ENCODE results near the gene PHKA2.
"Not testable (repeated sequence)": the region's sequence is repeated elsewhere in the genome, so short reads cannot be mapped to it uniquely, and the experiment has no call there.

The PHKA2 gene

DNA sequence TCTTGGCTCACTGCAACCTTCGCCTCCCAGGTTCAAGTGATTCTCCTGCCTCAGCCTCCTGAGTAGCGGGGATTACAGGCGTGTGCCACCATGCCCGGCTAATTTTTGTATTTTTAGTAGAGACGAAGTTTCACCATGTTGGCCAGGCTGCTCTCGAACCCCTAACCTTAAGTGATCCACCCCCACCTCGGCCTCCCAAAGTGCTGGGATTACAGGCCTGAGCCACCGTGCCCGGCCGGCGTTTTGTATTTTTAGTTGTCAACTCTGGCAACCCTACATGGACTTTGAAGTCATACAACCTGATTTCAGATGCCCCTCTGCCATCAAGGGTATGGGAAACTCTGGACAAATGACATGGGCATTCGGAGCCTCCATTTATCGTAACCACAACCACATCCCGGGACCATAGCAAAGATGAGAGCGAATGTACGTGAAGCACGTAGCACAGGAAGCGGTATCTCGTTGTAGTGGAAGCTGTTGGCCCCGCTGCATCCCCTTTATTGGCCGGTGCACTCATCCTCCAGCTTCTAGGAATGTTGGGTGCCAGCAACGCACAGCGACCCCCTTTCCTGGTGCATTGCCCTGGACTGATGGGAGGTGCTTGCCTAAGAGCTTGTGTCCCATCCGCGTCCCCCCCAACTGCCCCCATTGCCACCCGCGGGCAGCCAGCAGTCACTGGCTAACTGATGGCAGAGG, 109.2 kb downstream of the PHKA2 start:
- peak in 1 of 10 donors; percentile 59 for DNase-seq
- intact Hi-C loops (cut with DNase I), result no loop called here

DNA sequence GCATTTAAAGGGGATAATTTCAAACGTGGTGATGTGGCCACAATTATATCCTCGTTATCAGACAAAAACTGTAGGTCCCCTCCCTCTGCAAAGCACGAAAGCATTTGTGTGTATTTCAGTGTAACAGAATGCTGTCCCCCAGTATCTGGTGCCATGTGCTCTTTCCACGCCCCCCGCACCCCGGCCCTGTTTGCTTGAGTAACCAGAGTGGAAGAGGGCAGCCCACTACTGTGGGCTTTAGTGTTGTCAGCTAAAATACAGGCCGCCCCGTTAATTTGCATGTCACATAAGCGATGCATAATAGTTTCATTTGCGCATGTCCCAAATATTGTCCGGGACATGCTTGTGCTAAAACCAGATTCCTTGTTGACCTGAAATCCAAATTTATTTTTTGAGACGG, 110.1 kb downstream of the PHKA2 start:
- DNase-seq, result peak in 1 of 10 donors; percentile 41
- intact Hi-C loops (cut with DNase I), result no loop called here

GRCh38 chrX:18873189-18873791, 110.6 kb downstream of the PHKA2 start:
- DNase-seq, result peak in 7 of 10 donors; percentile 31 to 91 (median 71)
- intact Hi-C loops (cut with DNase I), result no loop called here

DNA sequence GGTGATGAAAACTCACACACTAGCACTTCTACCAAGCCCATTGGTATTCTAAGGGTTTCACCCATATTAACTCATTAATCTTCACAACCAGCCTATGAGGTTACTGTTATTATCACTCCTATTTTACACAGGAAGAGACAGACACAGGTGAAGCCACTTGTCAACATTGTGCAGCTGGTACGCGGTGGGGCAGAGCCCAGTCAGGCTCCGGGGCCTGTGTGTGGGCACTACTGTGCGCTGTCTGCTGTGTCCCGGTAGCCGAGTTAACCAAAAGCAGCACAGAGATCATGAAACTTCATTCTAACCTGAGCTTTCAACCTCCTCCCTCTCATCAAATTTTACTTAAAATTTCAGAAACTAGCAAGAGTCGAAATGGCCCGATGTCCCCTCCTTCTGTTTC, 111.3 kb downstream of the PHKA2 start:
- DNase-seq, result no peak
- intact Hi-C loops (cut with DNase I), result no loop called here

GRCh38 chrX:18871970-18872369, 111.9 kb downstream of the PHKA2 start:
- no peak for DNase-seq
- intact Hi-C loops (cut with DNase I), result no loop called here

GRCh38 chrX:18871161-18871890, 112.6 kb downstream of the PHKA2 start:
- DNase-seq, result no peak
- intact Hi-C loops (cut with DNase I), result no loop called here

- no peak for DNase-seq
- intact Hi-C loops (cut with DNase I), result no loop called here
These were observed 119.5 kb downstream of the PHKA2 start for GRCh38 chrX:18864390-18864920.

DNA sequence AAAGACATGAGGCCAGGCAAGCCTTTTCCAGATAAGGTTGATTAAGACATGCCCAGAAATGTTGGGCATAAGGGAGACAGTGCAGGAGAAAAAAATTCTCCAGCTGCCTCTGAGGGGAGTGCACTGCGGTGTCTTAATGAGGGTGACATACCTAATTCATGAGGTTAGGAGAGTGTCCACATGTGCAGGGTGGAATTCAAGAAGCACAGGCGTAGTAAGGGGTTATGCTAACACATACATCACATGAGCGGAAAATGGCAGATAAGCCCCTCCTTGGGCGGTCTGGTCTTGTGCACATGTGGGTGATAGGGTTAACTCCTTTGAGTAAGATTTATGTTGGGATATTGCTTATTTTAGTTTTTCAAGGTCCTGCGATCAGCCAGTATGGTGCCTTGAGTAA, 122.4 kb downstream of the PHKA2 start:
- intact Hi-C loops (cut with DNase I), result no loop called here
- DNase-seq, result no peak

DNA sequence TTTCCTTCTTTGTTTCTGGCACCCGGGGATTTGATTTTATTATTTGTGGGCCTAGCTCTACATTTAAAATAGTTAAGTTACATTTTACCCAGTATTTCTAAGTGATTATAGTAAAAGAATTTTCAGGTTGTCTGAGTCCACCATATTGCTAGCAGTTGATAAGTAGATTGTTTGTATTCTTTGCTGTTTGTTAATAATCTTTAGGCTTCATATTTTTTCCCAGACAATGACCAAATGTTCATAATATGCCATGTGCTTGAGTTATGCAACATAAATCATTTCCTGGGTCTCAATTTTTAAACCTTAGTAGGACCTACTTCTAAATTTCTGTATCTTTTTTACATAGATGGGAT, 127.3 kb downstream of the PHKA2 start:
- intact Hi-C loops (cut with DNase I), result no loop called here
- DNase-seq, result no peak

- no peak for DNase-seq
- intact Hi-C loops (cut with DNase I), result no loop called here
These were observed 127.8 kb downstream of the PHKA2 start for GRCh38 chrX:18855919-18856644.

- intact Hi-C loops (cut with DNase I); DNase-seq: not testable (repeated sequence)
These were observed 136.0 kb downstream of the PHKA2 start for GRCh38 chrX:18847901-18848300.

Data from posterior cingulate gyrus (tissue), 11 donors.